Fibroblast of peridontal ligament (primary cell): Measurements from ENCODE around the gene XRCC3.
A peak's percentile ranks its signal among the peaks of the same experiment; 100 is the strongest.

Experiments used
- DNase-seq: peaks from one replicate; pipeline ENCODE4 v3.0.0-alpha.2; 2010; ENCODE audit errors: extremely low read depth

XRCC3 gene

GRCh38 chr14:103706551-103707328 is 8.5 kb downstream of the XRCC3 start:
- DNase-seq: no peak

- DNase-seq: no peak
Measured at GRCh38 chr14:103705504-103706284, 9.6 kb downstream of the XRCC3 start.

GRCh38 chr14:103705118-103705503 is 10.1 kb downstream of the XRCC3 start:
- DNase-seq: no peak

GRCh38 chr14:103704708-103705107 is 10.5 kb downstream of the XRCC3 start:
- DNase-seq: no peak

- DNase-seq: no peak
Measured at GRCh38 chr14:103703433-103704385, 11.5 kb downstream of the XRCC3 start.

- no peak for DNase-seq
Measured at GRCh38 chr14:103702497-103703432, 12.5 kb downstream of the XRCC3 start.

GRCh38 chr14:103702095-103702494 is 13.2 kb downstream of the XRCC3 start:
- DNase-seq: no peak

GRCh38 chr14:103700753-103701490 is 14.3 kb downstream of the XRCC3 start:
- no peak for DNase-seq

- DNase-seq: no peak
Measured at GRCh38 chr14:103699901-103700752, 15.1 kb downstream of the XRCC3 start.

- DNase-seq: no peak
Measured at GRCh38 chr14:103699261-103699661, 16.0 kb downstream of the XRCC3 start.

GRCh38 chr14:103698380-103699260 is 16.6 kb downstream of the XRCC3 start:
- no peak for DNase-seq

- DNase-seq: no peak
Measured at GRCh38 chr14:103697603-103698379, 17.5 kb downstream of the XRCC3 start.

- no peak for DNase-seq
Measured at GRCh38 chr14:103697206-103697602, 18.0 kb downstream of the XRCC3 start.

GRCh38 chr14:103696466-103697071 is 18.7 kb downstream of the XRCC3 start:
- peak; percentile 83 for DNase-seq

- DNase-seq: no peak
Measured at GRCh38 chr14:103696070-103696402, 19.2 kb downstream of the XRCC3 start.

- no peak for DNase-seq
Measured at GRCh38 chr14:103695296-103696069, 19.8 kb downstream of the XRCC3 start.
